PC-3 (cell line): Measurements from ENCODE around the gene SLC9A3. TPM values are rescaled to one million over a fixed set of nuclear protein-coding genes. Genes with fewer than 3 reads are reported as not detected.

Source experiments
- ATAC-seq: fragments of 200-7000 bp; cut with Tn5 transposase; 2 replicates; pipeline ENCODE4 v1.9.1; 2020; ENCODE audit warnings: mild to moderate bottlenecking, moderate library complexity
- BruUV-seq: library from RNA; stranded (reverse); fragments of 400-500 nt; replicated peaks from 2 replicates; lab custom pipeline; 2021; lab: Mats Ljungman, UMichigan
- CTCF ChIA-PET: fragments of 300-600 bp; sonication (Branson Sonifier 250); formaldehyde crosslinking; loops from one replicate; lab custom pipeline; 2022; ENCODE audit warnings: antibody characterized with exemption; lab: Charles Lee
- POLR2A ChIA-PET: fragments of 300-600 bp; sonication (Branson Sonifier 250); formaldehyde crosslinking; loops from one replicate; lab custom pipeline; 2022; ENCODE audit warnings: antibody characterized with exemption; ENCODE audit not compliant: unreplicated experiment; lab: Charles Lee
- DNase-seq: peaks from one replicate; pipeline ENCODE4 v3.0.0-alpha.2; 2015
- H2AFZ ChIP-seq: fragments of 300-600 bp; sonication (generic); 2 replicates; pipeline ENCODE4 v1.6.0; 2016; ENCODE audit warnings: antibody characterized with exemption, low read length
- H3F3A ChIP-seq: fragments of 300-600 bp; sonication (generic); one replicate; pipeline ENCODE4 v1.6.0; 2017; ENCODE audit warnings: antibody characterized with exemption, low read length, control low read depth, mild to moderate bottlenecking; ENCODE audit not compliant: unreplicated experiment
- H3K27ac ChIP-seq: fragments of 300-600 bp; sonication (generic); 2 replicates; pipeline ENCODE4 v1.5.1; 2016; ENCODE audit warnings: mild to moderate bottlenecking, low read length
- H3K27me3 ChIP-seq: fragments of 300-600 bp; sonication (generic); 2 replicates; pipeline ENCODE4 v1.6.1; 2016; ENCODE audit warnings: low read length, mixed read lengths
- H3K36me3 ChIP-seq: fragments of 300-600 bp; sonication (generic); 2 replicates; pipeline ENCODE4 v1.6.1; 2016; ENCODE audit warnings: low read depth, mixed run types, low read length, mixed read lengths
- H3K4me1 ChIP-seq: fragments of 300-600 bp; sonication (generic); 2 replicates; pipeline ENCODE4 v1.5.1; 2016; ENCODE audit warnings: low read length; ENCODE audit not compliant: insufficient read depth
- H3K4me2 ChIP-seq: fragments of 300-600 bp; sonication (generic); 2 replicates; pipeline ENCODE4 v1.6.0; 2016; ENCODE audit warnings: low read length
- H3K4me3 ChIP-seq: fragments of 300-600 bp; sonication (generic); 2 replicates; pipeline ENCODE4 v1.5.1; 2016; ENCODE audit warnings: mild to moderate bottlenecking, low read length, mixed read lengths
- H3K79me2 ChIP-seq: fragments of 300-600 bp; sonication (generic); 2 replicates; pipeline ENCODE4 v1.6.1; 2017; ENCODE audit warnings: low read length, mixed read lengths
- H3K9ac ChIP-seq: fragments of 300-600 bp; sonication (generic); 2 replicates; pipeline ENCODE4 v1.6.0; 2016; ENCODE audit warnings: mild to moderate bottlenecking, low read length
- H3K9me2 ChIP-seq: fragments of 300-600 bp; sonication (generic); replicated peaks from 2 replicates; pipeline ENCODE4 v1.6.1; 2016; ENCODE audit warnings: mixed run types, low read length, mixed read lengths
- H3K9me3 ChIP-seq: fragments of 300-600 bp; sonication (generic); 2 replicates; pipeline ENCODE4 v1.6.1; 2016; ENCODE audit warnings: low read length, mixed read lengths
- H4K20me1 ChIP-seq: fragments of 300-600 bp; sonication (generic); 2 replicates; pipeline ENCODE4 v1.6.1; 2016; ENCODE audit warnings: low read length, mixed read lengths
- EZH2 ChIP-seq: fragments of 300-600 bp; sonication (generic); IDR thresholded peaks from one replicate; pipeline ENCODE4 v1.6.1; 2017; ENCODE audit warnings: antibody characterized with exemption, mild to moderate bottlenecking, low read length; ENCODE audit not compliant: unreplicated experiment
- EZH2phosphoT487 ChIP-seq: fragments of 300-600 bp; sonication (generic); IDR thresholded peaks from 2 replicates; pipeline ENCODE4 v1.6.1; 2018; ENCODE audit warnings: mild to moderate bottlenecking, antibody characterized with exemption, low read length, borderline replicate concordance
- intact Hi-C: fragments of 100-400 bp; cut with micrococcal nuclease; formaldehyde crosslinking; loops from 2 replicates; pipeline ENCODE4 v1.9.0; 2023
- total RNA-seq: library from RNA; depleted of rRNA; stranded (reverse); fragments of >200 nt; gene quantifications from 2 replicates; pipeline ENCODE4 v1.2.3, GENCODE V29; 2014
- TF ChIP-seq, protein P1 (sequence below): fragments of 300-600 bp; sonication (generic); conservative IDR thresholded peaks from 2 replicates; pipeline ENCODE4 v1.5.1; 2017; ENCODE audit warnings: antibody characterized with exemption, low read depth, mild to moderate bottlenecking, low read length

SLC9A3 gene
- total RNA-seq, 1 experiment from 2014 or later = 4.9 TPM

DNA sequence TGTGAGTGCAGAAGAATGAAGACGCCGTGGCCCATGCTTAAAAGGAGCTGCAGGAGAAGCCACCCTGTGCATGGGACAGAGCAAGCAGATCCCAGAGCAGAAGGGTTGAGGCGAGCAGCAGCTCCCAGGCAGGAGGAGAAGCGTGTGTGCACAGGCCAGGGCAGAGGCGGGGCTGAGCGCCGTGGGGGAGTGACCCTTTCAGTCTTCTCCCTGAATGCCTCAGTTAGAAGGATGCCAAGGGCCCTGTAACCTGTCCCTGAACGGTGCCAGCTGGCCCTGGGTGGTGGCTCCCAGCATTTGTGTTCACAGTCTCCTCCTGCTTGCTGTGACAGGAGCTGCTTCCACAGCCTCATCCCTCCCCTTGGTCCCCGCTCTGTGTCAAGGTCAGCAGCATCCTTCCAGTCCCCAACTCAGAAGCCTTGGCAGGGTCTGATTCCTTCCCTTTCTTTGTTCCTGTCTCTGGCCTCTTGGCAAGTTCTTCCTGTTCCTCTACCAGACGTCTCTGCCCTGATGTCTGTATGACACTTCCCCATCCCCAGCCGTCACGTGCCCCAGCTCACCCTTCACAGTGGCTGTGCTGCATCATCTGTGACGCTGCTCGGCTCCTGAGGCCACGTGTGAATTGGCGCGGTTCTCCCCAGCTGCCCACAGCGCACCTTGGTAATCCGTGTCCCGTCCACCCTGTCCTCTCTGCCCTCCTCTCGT is 76.0 kb downstream of the SLC9A3 start:
- peaks cover 10% of the 10 kb centered on the region; the same call in 1 of the 2 replicates for H3K4me1 ChIP-seq
- H3F3A ChIP-seq = no peaks in the 10 kb centered on the region
- H4K20me1 ChIP-seq = no peaks in the 10 kb centered on the region
- no peak overlapping the region for H3K9ac ChIP-seq
- no peaks in the 10 kb centered on the region for H3K27me3 ChIP-seq
- no peaks in the 10 kb centered on the region for H3K9me2 ChIP-seq
- BruUV-seq = no TSS peak
- H3K4me3 ChIP-seq = no peak overlapping the region
- peaks cover 49% of the 10 kb centered on the region for H3K79me2 ChIP-seq
- intact Hi-C loops = loop anchor here (10.0 kb wide), 1 partner anchor 167 kb away; the partner anchor contains the start of gene CEP72
- TF ChIP-seq, protein P1, sequence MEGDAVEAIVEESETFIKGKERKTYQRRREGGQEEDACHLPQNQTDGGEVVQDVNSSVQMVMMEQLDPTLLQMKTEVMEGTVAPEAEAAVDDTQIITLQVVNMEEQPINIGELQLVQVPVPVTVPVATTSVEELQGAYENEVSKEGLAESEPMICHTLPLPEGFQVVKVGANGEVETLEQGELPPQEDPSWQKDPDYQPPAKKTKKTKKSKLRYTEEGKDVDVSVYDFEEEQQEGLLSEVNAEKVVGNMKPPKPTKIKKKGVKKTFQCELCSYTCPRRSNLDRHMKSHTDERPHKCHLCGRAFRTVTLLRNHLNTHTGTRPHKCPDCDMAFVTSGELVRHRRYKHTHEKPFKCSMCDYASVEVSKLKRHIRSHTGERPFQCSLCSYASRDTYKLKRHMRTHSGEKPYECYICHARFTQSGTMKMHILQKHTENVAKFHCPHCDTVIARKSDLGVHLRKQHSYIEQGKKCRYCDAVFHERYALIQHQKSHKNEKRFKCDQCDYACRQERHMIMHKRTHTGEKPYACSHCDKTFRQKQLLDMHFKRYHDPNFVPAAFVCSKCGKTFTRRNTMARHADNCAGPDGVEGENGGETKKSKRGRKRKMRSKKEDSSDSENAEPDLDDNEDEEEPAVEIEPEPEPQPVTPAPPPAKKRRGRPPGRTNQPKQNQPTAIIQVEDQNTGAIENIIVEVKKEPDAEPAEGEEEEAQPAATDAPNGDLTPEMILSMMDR = no peak
- TF ChIP-seq EZH2 (no peak), EZH2phosphoT487 (no peak)
- H3K4me2 ChIP-seq = no peak overlapping the region
- peaks cover 68% of the 10 kb centered on the region for H3K36me3 ChIP-seq
- no peak for ATAC-seq
- ChIA-PET POLR2A (no interaction called here), CTCF (no interaction called here)
- DNase-seq = no peak
- no peak overlapping the region for H2AFZ ChIP-seq
- peaks cover 14% of the 10 kb centered on the region for H3K9me3 ChIP-seq
- no peak overlapping the region for H3K27ac ChIP-seq

DNA sequence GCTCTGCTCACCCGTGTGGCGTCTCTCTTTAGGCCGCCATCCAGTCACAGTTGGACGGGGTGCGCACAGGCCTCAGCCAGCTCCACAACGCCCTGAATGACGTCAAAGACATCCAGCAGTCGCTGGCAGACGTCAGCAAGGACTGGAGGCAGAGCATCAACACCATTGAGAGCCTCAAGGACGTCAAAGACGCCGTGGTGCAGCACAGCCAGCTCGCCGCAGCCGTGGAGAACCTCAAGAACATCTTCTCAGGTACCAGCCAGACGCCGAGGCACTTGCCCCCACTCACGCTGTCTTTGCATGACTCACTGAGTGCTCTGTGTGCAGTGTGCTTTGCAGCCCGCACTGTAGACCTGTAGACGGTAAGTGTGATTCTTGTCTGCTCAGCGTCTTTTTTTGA is 76.7 kb downstream of the SLC9A3 start:
- Histone ChIP-seq H3K27me3 (no peaks in the 10 kb centered on the region), H3K4me2 (no peak overlapping the region), H2AFZ (no peak overlapping the region), H3K79me2 (peaks cover 50% of the 10 kb centered on the region), H3K27ac (no peak overlapping the region), H3K9me2 (no peaks in the 10 kb centered on the region), H3K4me1 (peaks cover 10% of the 10 kb centered on the region; the same call in 1 of the 2 replicates), H3K9me3 (peaks cover 14% of the 10 kb centered on the region), H3K4me3 (no peak overlapping the region), H3K36me3 (peaks cover 61% of the 10 kb centered on the region), H3K9ac (no peak overlapping the region), H4K20me1 (no peaks in the 10 kb centered on the region), H3F3A (no peaks in the 10 kb centered on the region)
- intact Hi-C loops = loop anchor here (10.0 kb wide), 1 partner anchor 167 kb away; the partner anchor contains the start of gene CEP72
- CTCF ChIA-PET = interaction anchor here (0.7 to 1.2 kb wide), 2 partner anchors 22 to 26 kb away, joined by 5 to 9 read pairs; no protein-coding TSS in a partner anchor
- DNase-seq (no peak), ATAC-seq (no peak)
- POLR2A ChIA-PET = no interaction called here
- TF ChIP-seq, protein P1 = no peak
- no peak for TF ChIP-seq EZH2
- no peak for TF ChIP-seq EZH2phosphoT487
- BruUV-seq = no TSS peak

DNA sequence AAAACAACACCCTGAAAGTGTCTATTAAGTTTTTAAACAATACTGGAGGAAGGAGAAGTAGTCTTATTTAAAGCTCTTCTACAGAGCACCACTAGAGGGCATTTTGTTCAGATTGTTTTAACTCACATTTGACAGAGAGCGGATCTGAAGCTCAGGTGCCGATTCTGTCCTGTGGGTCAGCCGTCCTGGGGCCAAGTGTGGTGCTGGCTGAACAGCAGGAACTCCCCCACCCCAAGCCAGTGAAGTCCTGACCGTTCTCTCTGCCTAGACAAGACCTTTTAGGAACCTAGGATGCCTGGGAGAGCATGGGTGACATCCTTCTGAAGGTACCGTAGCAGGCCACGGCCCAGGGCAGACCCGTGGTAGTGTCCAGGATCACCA is 77.4 kb downstream of the SLC9A3 start:
- no peaks in the 10 kb centered on the region for H3F3A ChIP-seq
- ATAC-seq (peak; percentile 16; the same call in 1 of the 2 replicates), DNase-seq (peak; percentile 66)
- peaks cover 8% of the 10 kb centered on the region for H3K9me3 ChIP-seq
- no TSS peak for BruUV-seq
- H3K9me2 ChIP-seq = no peaks in the 10 kb centered on the region
- H4K20me1 ChIP-seq = no peaks in the 10 kb centered on the region
- peaks cover 51% of the 10 kb centered on the region for H3K79me2 ChIP-seq
- POLR2A ChIA-PET = no interaction called here
- H3K36me3 ChIP-seq = peaks cover 54% of the 10 kb centered on the region
- H3K27ac ChIP-seq = no peak overlapping the region
- H3K4me3 ChIP-seq = no peak overlapping the region
- no peaks in the 10 kb centered on the region for H3K27me3 ChIP-seq
- H3K4me1 ChIP-seq = peaks cover 16% of the 10 kb centered on the region
- intact Hi-C loops = loop anchor here (10.0 kb wide), 1 partner anchor 168 kb away; the partner anchor contains the start of gene CEP72
- no peak overlapping the region for H3K4me2 ChIP-seq
- no peak overlapping the region for H2AFZ ChIP-seq
- no peak overlapping the region for H3K9ac ChIP-seq
- TF ChIP-seq, protein P1 = peak; percentile 72
- no peak for TF ChIP-seq EZH2
- CTCF ChIA-PET = interaction anchor here (0.7 to 1.2 kb wide), 6 partner anchors 23 to 130 kb away, joined by 3 to 9 read pairs (median 4); no protein-coding TSS in a partner anchor
